ENCODE data around the gene OR4E2. TPM values are rescaled to one million over a fixed set of nuclear protein-coding genes. Genes with fewer than 3 reads are reported as not detected.
"Not testable (repeated sequence)": the region's sequence is repeated elsewhere in the genome, so short reads cannot be mapped to it uniquely, and the experiment has no call there.

Gene OR4E2, protein sequence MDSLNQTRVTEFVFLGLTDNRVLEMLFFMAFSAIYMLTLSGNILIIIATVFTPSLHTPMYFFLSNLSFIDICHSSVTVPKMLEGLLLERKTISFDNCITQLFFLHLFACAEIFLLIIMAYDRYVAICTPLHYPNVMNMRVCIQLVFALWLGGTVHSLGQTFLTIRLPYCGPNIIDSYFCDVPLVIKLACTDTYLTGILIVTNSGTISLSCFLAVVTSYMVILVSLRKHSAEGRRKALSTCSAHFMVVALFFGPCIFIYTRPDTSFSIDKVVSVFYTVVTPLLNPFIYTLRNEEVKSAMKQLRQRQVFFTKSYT
- total RNA-seq: not detected in 2 replicates

GRCh38 chr14:21653331-21653885 lies at the start of gene OR4E2:
Gene OR4E2, plus strand, starts transcription at chr14:21653835. Its CDS starts 11,248 bp downstream, at chr14:21665083.
- Mint-ChIP-seq H3K27ac (no peak within 1 kb of the TSS), H3K36me3 (ENCODE audit: low read depth) (no peaks in the 10 kb centered on the region), H3K4me3 (no peak within 1 kb of the TSS), H3K9me3 (peaks cover under 1% of the 10 kb centered on the region), H3K27me3 (no peaks in the 10 kb centered on the region), H3K4me1 (no peaks in the 10 kb centered on the region)
- ChIA-PET CTCF (no interaction called here), POLR2A (no interaction called here)
- ATAC-seq (ENCODE audit: low read depth) (no peak), DNase-seq (no peak)
- TF ChIP-seq, protein P1, sequence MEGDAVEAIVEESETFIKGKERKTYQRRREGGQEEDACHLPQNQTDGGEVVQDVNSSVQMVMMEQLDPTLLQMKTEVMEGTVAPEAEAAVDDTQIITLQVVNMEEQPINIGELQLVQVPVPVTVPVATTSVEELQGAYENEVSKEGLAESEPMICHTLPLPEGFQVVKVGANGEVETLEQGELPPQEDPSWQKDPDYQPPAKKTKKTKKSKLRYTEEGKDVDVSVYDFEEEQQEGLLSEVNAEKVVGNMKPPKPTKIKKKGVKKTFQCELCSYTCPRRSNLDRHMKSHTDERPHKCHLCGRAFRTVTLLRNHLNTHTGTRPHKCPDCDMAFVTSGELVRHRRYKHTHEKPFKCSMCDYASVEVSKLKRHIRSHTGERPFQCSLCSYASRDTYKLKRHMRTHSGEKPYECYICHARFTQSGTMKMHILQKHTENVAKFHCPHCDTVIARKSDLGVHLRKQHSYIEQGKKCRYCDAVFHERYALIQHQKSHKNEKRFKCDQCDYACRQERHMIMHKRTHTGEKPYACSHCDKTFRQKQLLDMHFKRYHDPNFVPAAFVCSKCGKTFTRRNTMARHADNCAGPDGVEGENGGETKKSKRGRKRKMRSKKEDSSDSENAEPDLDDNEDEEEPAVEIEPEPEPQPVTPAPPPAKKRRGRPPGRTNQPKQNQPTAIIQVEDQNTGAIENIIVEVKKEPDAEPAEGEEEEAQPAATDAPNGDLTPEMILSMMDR (IDR thresholded peaks at IDR 0.05): no peak
- intact Hi-C loops (cut with micrococcal nuclease): no loop called here

DNA sequence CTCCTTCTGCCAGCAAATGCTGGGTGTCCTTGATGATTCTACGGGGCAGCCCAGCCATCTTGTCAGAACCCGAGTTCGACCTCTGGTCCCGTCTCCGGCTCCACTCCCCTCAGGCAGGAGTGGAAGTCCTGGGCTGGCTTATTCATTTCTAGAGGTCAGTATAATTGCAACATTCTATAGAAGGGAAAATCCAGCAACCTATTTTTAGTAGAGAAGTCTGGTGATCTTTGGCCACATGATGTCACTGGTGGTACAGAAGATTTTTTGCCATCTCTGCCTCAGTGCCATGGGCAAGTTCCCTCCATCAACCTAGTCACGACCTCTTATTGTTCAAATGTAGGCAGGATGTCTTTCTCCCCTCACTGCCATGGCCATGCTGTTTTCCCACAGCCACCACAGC lies 41.3 kb upstream of the OR4E2 start:
- H3K4me1 Mint-ChIP-seq: no peaks in the 10 kb centered on the region
- H3K36me3 Mint-ChIP-seq (ENCODE audit: low read depth): no peaks in the 10 kb centered on the region
- no peak overlapping the region for H3K4me3 Mint-ChIP-seq
- no peak for DNase-seq
- TF ChIP-seq, protein P1 (IDR thresholded peaks at IDR 0.05): no peak
- peaks cover 22% of the 10 kb centered on the region for H3K27me3 Mint-ChIP-seq
- no peaks in the 10 kb centered on the region for H3K9me3 Mint-ChIP-seq
- intact Hi-C loops (cut with micrococcal nuclease): no loop called here
- no peak overlapping the region for H3K27ac Mint-ChIP-seq
- POLR2A ChIA-PET: no interaction called here
- ATAC-seq (ENCODE audit: low read depth): no peak
- CTCF ChIA-PET: no interaction called here

DNA sequence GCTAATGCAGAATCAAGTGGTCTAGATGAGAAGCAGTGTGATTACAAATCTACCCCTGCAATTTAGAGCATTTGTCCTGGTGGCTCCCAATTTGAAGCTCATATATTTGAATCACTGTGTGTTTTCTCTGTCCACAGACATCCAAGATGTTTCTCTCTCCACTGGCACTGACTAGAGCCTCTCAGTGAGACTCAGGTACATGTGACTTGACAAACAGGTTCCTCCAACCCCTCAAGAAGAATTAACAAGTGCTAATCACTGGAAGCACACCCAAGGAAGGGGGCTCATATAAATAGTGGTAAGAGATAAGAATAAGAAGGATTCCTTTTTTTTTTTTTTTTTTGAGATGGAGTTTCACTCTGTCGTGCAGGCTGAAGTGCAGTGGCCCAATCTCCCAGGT lies 39.4 kb upstream of the OR4E2 start:
- Mint-ChIP-seq H3K36me3 (ENCODE audit: low read depth) (no peaks in the 10 kb centered on the region), H3K27ac (no peak overlapping the region), H3K27me3 (peaks cover 19% of the 10 kb centered on the region), H3K4me3 (no peak overlapping the region), H3K4me1 (no peaks in the 10 kb centered on the region), H3K9me3 (no peaks in the 10 kb centered on the region)
- ATAC-seq (ENCODE audit: low read depth) (no peak), DNase-seq (no peak)
- intact Hi-C loops (cut with micrococcal nuclease): no loop called here
- POLR2A ChIA-PET: no interaction called here
- TF ChIP-seq, protein P1 (IDR thresholded peaks at IDR 0.05): no peak
- CTCF ChIA-PET: no interaction called here

- DNase-seq (no peak), ATAC-seq (ENCODE audit: low read depth) (no peak)
- no peak overlapping the region for H3K27ac Mint-ChIP-seq
- intact Hi-C loops (cut with micrococcal nuclease): no loop called here
- no peaks in the 10 kb centered on the region for H3K4me1 Mint-ChIP-seq
- ChIA-PET CTCF (no interaction called here), POLR2A (no interaction called here)
- H3K9me3 Mint-ChIP-seq: no peaks in the 10 kb centered on the region
- peaks cover 21% of the 10 kb centered on the region for H3K27me3 Mint-ChIP-seq
- no peaks in the 10 kb centered on the region for H3K36me3 Mint-ChIP-seq (ENCODE audit: low read depth)
- H3K4me3 Mint-ChIP-seq: no peak overlapping the region
- TF ChIP-seq, protein P1 (IDR thresholded peaks at IDR 0.05): no peak
Measured at GRCh38 chr14:21617614-21618013, 36.0 kb upstream of the OR4E2 start.

- intact Hi-C loops (cut with micrococcal nuclease): no loop called here
- ChIA-PET CTCF (no interaction called here), POLR2A (no interaction called here)
- no peaks in the 10 kb centered on the region for H3K36me3 Mint-ChIP-seq (ENCODE audit: low read depth)
- no peak overlapping the region for H3K4me3 Mint-ChIP-seq
- no peak for DNase-seq
- peaks cover 12% of the 10 kb centered on the region for H3K27me3 Mint-ChIP-seq
- no peaks in the 10 kb centered on the region for H3K4me1 Mint-ChIP-seq
- ATAC-seq (ENCODE audit: low read depth): no peak
- TF ChIP-seq, protein P1 (IDR thresholded peaks at IDR 0.05): no peak
- H3K9me3 Mint-ChIP-seq: peaks cover 4% of the 10 kb centered on the region
- H3K27ac Mint-ChIP-seq: no peak overlapping the region
Measured at GRCh38 chr14:21626491-21627230, 27.0 kb upstream of the OR4E2 start.

DNA sequence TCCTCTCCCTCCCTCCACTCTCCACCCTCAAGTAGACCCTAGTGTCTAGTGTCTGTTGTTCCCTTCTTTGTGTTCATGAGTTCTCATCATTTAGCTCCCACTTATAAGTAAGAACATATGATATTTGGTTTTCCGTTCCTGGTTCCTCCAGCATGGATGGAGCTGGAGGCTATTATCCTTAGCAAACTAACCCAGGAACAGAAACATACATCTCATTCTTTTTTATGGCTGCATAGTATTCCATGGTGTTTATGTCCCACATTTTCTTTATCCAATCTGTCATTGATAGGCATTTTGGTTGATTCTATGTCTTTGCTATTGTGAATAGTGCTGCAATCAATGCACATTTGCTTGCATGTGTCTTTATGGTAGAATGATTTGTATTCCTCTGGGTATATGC lies 23.1 kb upstream of the OR4E2 start:
- H3K9me3 Mint-ChIP-seq; CTCF ChIA-PET; H3K27me3 Mint-ChIP-seq; DNase-seq; H3K4me1 Mint-ChIP-seq; intact Hi-C loops (cut with micrococcal nuclease); H3K27ac Mint-ChIP-seq; H3K36me3 Mint-ChIP-seq (ENCODE audit: low read depth); ATAC-seq (ENCODE audit: low read depth); H3K4me3 Mint-ChIP-seq; POLR2A ChIA-PET: not testable (repeated sequence)
